ENCODE data around the gene CMSS1. TPM values are rescaled to one million over a fixed set of nuclear protein-coding genes. Genes with fewer than 3 reads are reported as not detected.

Gene CMSS1
- total RNA-seq, 4 donors from 2014 or later = 9.2 to 18.5 (median 12.9) TPM

- Histone ChIP-seq H3K27ac (peak overlapping the region; percentile 43 to 74 (median 62)), H3K36me3 (no peaks in the 10 kb centered on the region), H3K27me3 (no peaks in the 10 kb centered on the region), H3K4me3 (no peak overlapping the region), H3K4me1 (peaks cover 9 to 85% (median 34%) of the 10 kb centered on the region in 3 donors), H3K9me3 (no peaks in the 10 kb centered on the region)
- 82 to 100% methylated on average over 4 of the region's 4 CpGs for WGBS, 2 donors
- TF ChIP-seq, protein P1, sequence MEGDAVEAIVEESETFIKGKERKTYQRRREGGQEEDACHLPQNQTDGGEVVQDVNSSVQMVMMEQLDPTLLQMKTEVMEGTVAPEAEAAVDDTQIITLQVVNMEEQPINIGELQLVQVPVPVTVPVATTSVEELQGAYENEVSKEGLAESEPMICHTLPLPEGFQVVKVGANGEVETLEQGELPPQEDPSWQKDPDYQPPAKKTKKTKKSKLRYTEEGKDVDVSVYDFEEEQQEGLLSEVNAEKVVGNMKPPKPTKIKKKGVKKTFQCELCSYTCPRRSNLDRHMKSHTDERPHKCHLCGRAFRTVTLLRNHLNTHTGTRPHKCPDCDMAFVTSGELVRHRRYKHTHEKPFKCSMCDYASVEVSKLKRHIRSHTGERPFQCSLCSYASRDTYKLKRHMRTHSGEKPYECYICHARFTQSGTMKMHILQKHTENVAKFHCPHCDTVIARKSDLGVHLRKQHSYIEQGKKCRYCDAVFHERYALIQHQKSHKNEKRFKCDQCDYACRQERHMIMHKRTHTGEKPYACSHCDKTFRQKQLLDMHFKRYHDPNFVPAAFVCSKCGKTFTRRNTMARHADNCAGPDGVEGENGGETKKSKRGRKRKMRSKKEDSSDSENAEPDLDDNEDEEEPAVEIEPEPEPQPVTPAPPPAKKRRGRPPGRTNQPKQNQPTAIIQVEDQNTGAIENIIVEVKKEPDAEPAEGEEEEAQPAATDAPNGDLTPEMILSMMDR (IDR thresholded peaks at IDR 0.05) = no peak
- TF ChIP-seq POLR2A (IDR thresholded peaks at IDR 0.05) = no peak
- no peak for DNase-seq
- intact Hi-C loops (cut with DNase I) = no loop called here
Measured at GRCh38 chr3:100003609-100004503, 186.2 kb downstream of the CMSS1 start.

DNA sequence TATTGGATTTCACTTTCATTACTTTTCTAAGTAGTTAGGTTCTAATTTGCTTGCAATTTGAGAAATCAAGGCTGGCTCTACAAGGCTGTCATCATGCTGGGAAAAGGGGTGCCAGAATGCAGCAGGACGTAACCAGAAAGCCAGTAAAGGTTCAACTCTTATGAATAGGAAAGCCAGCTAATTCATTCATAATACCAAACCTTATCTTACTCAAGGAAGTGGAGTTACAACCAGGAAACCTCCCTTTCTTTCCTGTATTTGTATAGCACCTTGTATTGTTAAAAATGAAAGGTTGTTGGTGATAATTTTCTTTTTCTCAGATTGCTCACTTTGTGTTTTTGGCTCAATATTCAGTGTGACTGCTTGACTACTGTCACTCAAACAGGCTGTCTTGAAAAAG lies 187.3 kb downstream of the CMSS1 start:
- peaks cover 9 to 80% (median 34%) of the 10 kb centered on the region in 3 donors for H3K4me1 ChIP-seq
- H3K4me3 ChIP-seq = no peak overlapping the region
- no peak for DNase-seq
- H3K9me3 ChIP-seq = no peaks in the 10 kb centered on the region
- WGBS, 2 donors = 43 to 57% methylated on average over 1 of the region's 1 CpG
- H3K27ac ChIP-seq = peak overlapping the region in 3 of 4 donors; percentile 28 to 54 (median 45)
- intact Hi-C loops (cut with DNase I) = no loop called here
- no peaks in the 10 kb centered on the region for H3K36me3 ChIP-seq
- TF ChIP-seq, protein P1 (IDR thresholded peaks at IDR 0.05) = no peak
- no peak for TF ChIP-seq POLR2A (IDR thresholded peaks at IDR 0.05)
- H3K27me3 ChIP-seq = no peaks in the 10 kb centered on the region

DNA sequence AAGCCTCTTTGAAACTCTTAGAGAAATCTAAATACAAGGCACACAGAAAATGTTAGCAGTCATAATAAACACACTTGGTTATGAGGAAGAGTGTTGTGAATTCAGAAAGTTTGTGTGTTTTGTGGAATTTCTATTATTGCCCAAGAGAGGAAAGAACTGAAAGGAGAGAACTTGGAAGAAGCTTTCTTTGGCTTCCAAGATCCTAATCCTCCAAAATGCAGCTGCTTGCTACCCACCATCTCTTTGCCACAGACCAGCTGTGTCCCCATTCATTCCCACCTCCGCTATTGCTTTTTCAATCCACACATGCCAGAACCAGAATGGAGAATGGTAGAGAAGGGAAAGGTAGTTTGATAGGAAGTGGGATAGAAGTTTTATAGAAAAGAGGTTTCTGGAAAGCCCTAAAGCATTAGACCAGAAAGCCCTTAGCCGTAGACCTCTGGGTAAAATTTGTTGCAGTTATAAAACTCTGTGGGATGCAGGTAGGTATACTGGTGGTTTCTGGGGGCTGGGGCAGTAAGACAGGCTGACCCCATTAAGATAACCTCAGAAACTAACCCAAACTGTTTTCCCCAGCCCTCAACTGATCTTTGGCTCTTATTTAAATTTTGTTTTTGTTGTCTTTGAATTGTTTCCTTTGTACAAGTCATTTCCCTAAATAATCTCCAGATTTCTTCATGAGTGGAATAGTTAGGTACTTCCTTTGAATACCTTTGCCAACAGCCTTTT lies 188.2 kb downstream of the CMSS1 start:
- intact Hi-C loops (cut with DNase I) = no loop called here
- Histone ChIP-seq H3K9me3 (no peaks in the 10 kb centered on the region), H3K27ac (peak overlapping the region in 3 of 4 donors; percentile 28 to 54 (median 30)), H3K27me3 (no peaks in the 10 kb centered on the region), H3K4me3 (no peak overlapping the region), H3K4me1 (peaks cover 9 to 73% (median 34%) of the 10 kb centered on the region in 3 donors), H3K36me3 (no peaks in the 10 kb centered on the region)
- TF ChIP-seq, protein P1 (IDR thresholded peaks at IDR 0.05) = no peak
- no peak for TF ChIP-seq POLR2A (IDR thresholded peaks at IDR 0.05)
- 89 to 94% methylated on average over 2 of the region's 2 CpGs for WGBS, 2 donors
- no peak for DNase-seq

DNA sequence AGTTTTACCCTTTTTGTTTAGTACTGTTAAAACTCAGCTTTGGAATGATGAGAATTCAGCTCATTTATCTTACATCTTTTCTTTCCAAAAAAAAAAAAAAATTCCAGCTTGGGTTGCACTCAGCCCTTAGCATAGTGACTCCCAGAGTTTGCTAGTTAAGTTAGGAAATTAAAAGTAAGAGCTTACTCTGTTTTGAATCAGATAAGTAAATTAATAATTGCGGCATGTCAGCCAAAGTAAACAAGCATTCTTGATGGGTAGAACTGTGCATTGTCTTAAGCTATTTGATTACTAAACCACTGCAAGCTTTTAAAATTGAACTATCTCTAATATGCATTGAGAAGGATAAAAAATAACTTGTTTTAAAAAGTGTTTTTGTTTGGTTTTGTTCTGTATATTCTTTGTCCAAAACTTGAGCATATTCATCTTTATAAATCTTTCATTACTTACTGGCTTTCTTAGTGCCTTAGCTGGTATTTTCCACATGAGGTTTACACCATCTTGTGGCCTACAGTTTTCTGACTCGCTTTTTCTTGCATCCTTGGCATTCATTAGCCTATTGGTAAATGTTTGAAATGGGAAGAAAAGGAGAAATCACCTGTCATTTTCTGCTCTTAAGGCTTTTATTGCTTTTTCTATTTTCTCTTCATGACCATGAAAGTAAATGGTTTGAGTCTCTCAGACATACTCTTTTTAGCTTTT lies 189.1 kb downstream of the CMSS1 start:
- TF ChIP-seq, protein P1 (IDR thresholded peaks at IDR 0.05) = no peak
- TF ChIP-seq POLR2A (IDR thresholded peaks at IDR 0.05) = no peak
- Histone ChIP-seq H3K27me3 (no peaks in the 10 kb centered on the region), H3K36me3 (no peaks in the 10 kb centered on the region), H3K27ac (peak overlapping the region in 2 of 4 donors; percentile 28 to 54), H3K4me3 (no peak overlapping the region), H3K9me3 (no peaks in the 10 kb centered on the region), H3K4me1 (peaks cover 9 to 65% (median 34%) of the 10 kb centered on the region in 3 donors)
- intact Hi-C loops (cut with DNase I) = no loop called here
- DNase-seq = no peak
- WGBS, 2 donors = 53 to 59% methylated on average over 2 of the region's 2 CpGs
